ENCODE data around the gene TMEM164. TPM values are rescaled to one million over a fixed set of nuclear protein-coding genes. Genes with fewer than 3 reads are reported as not detected.

Gene TMEM164
- total and polyA plus RNA-seq, 2 of the 4 experiments (the other 2 are of a cell fraction) = 6.3 to 7.1 TPM

DNA sequence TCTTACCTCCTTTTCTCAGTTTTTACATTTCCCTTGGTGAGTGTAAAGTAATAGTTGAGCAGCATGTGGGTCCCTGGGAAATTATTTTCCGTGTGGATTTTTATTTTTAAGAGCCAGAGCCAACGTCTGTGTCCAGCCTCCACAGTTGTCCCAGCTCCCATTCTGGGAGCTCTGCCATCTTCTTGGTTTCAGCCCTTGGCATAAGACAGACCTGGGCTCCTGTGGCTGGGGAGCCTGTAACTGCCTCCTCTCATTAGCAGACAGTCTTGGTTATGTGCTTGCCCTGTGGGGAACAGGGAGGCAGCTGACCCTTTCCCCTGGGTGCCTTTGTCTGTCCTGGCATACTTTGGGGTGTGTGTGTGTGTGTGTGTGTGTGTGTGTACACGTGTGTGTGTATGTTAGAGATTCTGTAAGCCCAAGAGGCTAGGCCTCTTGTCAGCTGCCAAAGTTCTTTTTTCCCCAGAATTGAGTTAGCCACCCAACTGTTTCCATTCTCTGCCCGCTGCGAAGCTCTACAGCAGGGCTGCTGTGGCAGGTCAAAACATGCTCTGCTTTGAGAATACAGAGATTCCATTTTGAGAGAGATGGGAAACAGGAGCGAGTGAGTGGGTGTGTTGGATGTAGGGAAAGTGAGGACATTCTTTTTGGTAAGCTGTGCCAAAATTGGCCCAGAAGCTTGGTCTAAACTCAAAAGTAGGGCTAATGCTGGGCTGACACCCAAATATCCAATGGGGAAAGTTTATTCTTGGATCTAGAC, 140.7 kb downstream of the TMEM164 start:
- ATAC-seq (ENCODE audit: low read depth) = no peak
- H3K9me1 ChIP-seq (ENCODE audit: insufficient read depth, low read length) = peaks cover 3% of the 10 kb centered on the region; the same call in 1 of the 2 replicates
- BruUV-seq (replicated peaks) = no TSS peak
- no peak for TF ChIP-seq POLR2A (IDR thresholded peaks at IDR 0.05; ENCODE audit: low read depth, low read length)
- TF ChIP-seq NFE2L2 (IDR thresholded peaks at IDR 0.05; ENCODE audit: low read depth, low read length) = no peak
- TF ChIP-seq, protein P1, sequence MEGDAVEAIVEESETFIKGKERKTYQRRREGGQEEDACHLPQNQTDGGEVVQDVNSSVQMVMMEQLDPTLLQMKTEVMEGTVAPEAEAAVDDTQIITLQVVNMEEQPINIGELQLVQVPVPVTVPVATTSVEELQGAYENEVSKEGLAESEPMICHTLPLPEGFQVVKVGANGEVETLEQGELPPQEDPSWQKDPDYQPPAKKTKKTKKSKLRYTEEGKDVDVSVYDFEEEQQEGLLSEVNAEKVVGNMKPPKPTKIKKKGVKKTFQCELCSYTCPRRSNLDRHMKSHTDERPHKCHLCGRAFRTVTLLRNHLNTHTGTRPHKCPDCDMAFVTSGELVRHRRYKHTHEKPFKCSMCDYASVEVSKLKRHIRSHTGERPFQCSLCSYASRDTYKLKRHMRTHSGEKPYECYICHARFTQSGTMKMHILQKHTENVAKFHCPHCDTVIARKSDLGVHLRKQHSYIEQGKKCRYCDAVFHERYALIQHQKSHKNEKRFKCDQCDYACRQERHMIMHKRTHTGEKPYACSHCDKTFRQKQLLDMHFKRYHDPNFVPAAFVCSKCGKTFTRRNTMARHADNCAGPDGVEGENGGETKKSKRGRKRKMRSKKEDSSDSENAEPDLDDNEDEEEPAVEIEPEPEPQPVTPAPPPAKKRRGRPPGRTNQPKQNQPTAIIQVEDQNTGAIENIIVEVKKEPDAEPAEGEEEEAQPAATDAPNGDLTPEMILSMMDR (conservative IDR thresholded peaks at IDR 0.05; ENCODE audit: low read depth, low read length) = no peak
- TF ChIP-seq, protein P2, sequence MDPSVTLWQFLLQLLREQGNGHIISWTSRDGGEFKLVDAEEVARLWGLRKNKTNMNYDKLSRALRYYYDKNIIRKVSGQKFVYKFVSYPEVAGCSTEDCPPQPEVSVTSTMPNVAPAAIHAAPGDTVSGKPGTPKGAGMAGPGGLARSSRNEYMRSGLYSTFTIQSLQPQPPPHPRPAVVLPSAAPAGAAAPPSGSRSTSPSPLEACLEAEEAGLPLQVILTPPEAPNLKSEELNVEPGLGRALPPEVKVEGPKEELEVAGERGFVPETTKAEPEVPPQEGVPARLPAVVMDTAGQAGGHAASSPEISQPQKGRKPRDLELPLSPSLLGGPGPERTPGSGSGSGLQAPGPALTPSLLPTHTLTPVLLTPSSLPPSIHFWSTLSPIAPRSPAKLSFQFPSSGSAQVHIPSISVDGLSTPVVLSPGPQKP (IDR thresholded peaks at IDR 0.05; ENCODE audit: borderline replicate concordance, low read depth, low read length) = no peak
- TF ChIP-seq BHLHE40 (IDR thresholded peaks at IDR 0.05; ENCODE audit: low read depth, low read length) = no peak
- TF ChIP-seq RCOR1 (IDR thresholded peaks at IDR 0.05; ENCODE audit: insufficient replicate concordance, low read length) = no peak
- no peak for TF ChIP-seq SMC3 (IDR thresholded peaks at IDR 0.05; ENCODE audit: low read depth, low read length)
- TF ChIP-seq MAFK (IDR thresholded peaks at IDR 0.05; ENCODE audit: low read depth, low read length) = no peak
- TF ChIP-seq MAZ (IDR thresholded peaks at IDR 0.05; ENCODE audit: borderline replicate concordance, low read depth, low read length) = no peak
- TF ChIP-seq FOS (IDR thresholded peaks at IDR 0.05; ENCODE audit: low read depth, low read length) = no peak
- TF ChIP-seq RFX5 (IDR thresholded peaks at IDR 0.05; ENCODE audit: low read depth, low read length) = no peak
- no peak for TF ChIP-seq RAD21 (IDR thresholded peaks at IDR 0.05; ENCODE audit: low read length)
- TF ChIP-seq, protein P3, sequence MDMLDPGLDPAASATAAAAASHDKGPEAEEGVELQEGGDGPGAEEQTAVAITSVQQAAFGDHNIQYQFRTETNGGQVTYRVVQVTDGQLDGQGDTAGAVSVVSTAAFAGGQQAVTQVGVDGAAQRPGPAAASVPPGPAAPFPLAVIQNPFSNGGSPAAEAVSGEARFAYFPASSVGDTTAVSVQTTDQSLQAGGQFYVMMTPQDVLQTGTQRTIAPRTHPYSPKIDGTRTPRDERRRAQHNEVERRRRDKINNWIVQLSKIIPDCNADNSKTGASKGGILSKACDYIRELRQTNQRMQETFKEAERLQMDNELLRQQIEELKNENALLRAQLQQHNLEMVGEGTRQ (IDR thresholded peaks at IDR 0.05; ENCODE audit: low read depth, low read length) = no peak
- TF ChIP-seq MXI1 (IDR thresholded peaks at IDR 0.05; ENCODE audit: borderline replicate concordance, low read depth, low read length) = no peak
- no peak for TF ChIP-seq CEBPB (IDR thresholded peaks at IDR 0.05; ENCODE audit: low read depth, low read length)

More for the DNA sequence above, 140.7 kb downstream of the TMEM164 start:
- in situ Hi-C loops (cut with MboI; ENCODE audit: low sequenced_read_pairs) = loop anchor here (25.0 kb wide), 1 partner anchor 656 kb away; the partner anchor contains the start of gene GUCY2F
- no peaks in the 10 kb centered on the region; the same call in 1 of the 2 replicates for H3K27me3 ChIP-seq (ENCODE audit: control insufficient read depth, insufficient read depth, low read length)
- no peaks in the 10 kb centered on the region; the same call in 1 of the 2 replicates for H3K4me1 ChIP-seq (ENCODE audit: control insufficient read depth, insufficient read depth, low read length)
- no peak overlapping the region for H3K14ac ChIP-seq (replicated peaks; ENCODE audit: low read depth, low read length)
- H3K27ac ChIP-seq (ENCODE audit: insufficient read depth, low read length) = no peak overlapping the region
- H3K18ac ChIP-seq (ENCODE audit: low read depth, low read length) = no peak overlapping the region
- no peak overlapping the region for H2BK20ac ChIP-seq (ENCODE audit: low read depth, low read length)
- no peak overlapping the region for H2BK120ac ChIP-seq (ENCODE audit: low read depth, low read length)
- H3K36me3 ChIP-seq (ENCODE audit: control insufficient read depth, insufficient read depth, low read length) = no peaks in the 10 kb centered on the region
- H3K79me1 ChIP-seq (ENCODE audit: low read depth in 1 of 2, low read length in 2 of 2) = no peaks in the 10 kb centered on the region
- no peak overlapping the region for H2AFZ ChIP-seq (replicated peaks; ENCODE audit: low read length, poor library complexity)
- CTCF ChIA-PET = interaction anchor here (0.6 kb wide), 1 partner anchor 54 kb away, joined by 4 read pairs; no protein-coding TSS in a partner anchor
- no peak overlapping the region for H3K4me2 ChIP-seq (ENCODE audit: low read depth, low read length)
- dilution Hi-C loops (cut with HindIII; ENCODE audit: low sequenced_read_pairs, unreplicated experiment) = no loop called here
- intact Hi-C loops (cut with micrococcal nuclease) = loop anchor here (10.0 kb wide), 1 partner anchor 139 kb away; the partner anchor contains the start of gene TMEM164
- H2AK9ac ChIP-seq (replicated peaks; ENCODE audit: low read depth, low read length, poor library complexity) = no peak overlapping the region
- H3K23ac ChIP-seq (ENCODE audit: low read depth, low read length) = no peak overlapping the region
- H3K4me3 ChIP-seq (ENCODE audit: insufficient read depth, low read depth, low read length) = no peak overlapping the region
- H3K4ac ChIP-seq (ENCODE audit: low read depth, low read length) = peak overlapping the region; percentile 22; the same call in 1 of the 2 replicates
- no peak overlapping the region for H2AK5ac ChIP-seq (ENCODE audit: low read depth, low read length)
- no peak overlapping the region for H3K56ac ChIP-seq (ENCODE audit: extremely low read depth, insufficient read depth, low read length)
- H4K20me1 ChIP-seq (ENCODE audit: insufficient read depth, low read length) = no peaks in the 10 kb centered on the region; the same call in 1 of the 2 replicates
- no peaks in the 10 kb centered on the region; the same call in 1 of the 2 replicates for H3K9me3 ChIP-seq (ENCODE audit: control insufficient read depth, insufficient read depth, low read length)
- no CpG with 5 or more reads among the region's 6 CpGs for WGBS, 2 experiments (ENCODE audit: extremely low coverage in 2 of 2, insufficient read length in 1 of 2)
- no peak overlapping the region for H4K5ac ChIP-seq (ENCODE audit: low read depth, low read length)
- H3K9ac ChIP-seq (ENCODE audit: low read depth, low read length) = no peak overlapping the region
- POLR2A ChIA-PET (ENCODE audit: unreplicated experiment) = no interaction called here
- H4K8ac ChIP-seq (ENCODE audit: low read depth in 2 of 2, low read length in 2 of 2) = no peak overlapping the region
- H2BK5ac ChIP-seq (ENCODE audit: low read depth, low read length, poor library complexity, severe bottlenecking) = no peak overlapping the region
- no peak for DNase-seq
- H4K91ac ChIP-seq (ENCODE audit: insufficient read depth, low read depth, low read length) = no peak overlapping the region
- no peak overlapping the region for H2BK15ac ChIP-seq (ENCODE audit: low read depth, low read length)

All from IMR-90 (cell line).